HL-60 (cell line): Measurements from ENCODE around the gene COBLL1.

Experiments
- DNase-seq, 2 experiments: peaks; one replicate each; pipeline ENCODE4 v3.0.0-alpha.2; 2010 to 2020; ENCODE audit warnings: low read depth in 1 of 2, low spot score in 1 of 2
- H3K27ac ChIP-seq: fragments of 250-450 bp; sonication (Bioruptor Pico); replicated peaks from 2 replicates; pipeline ENCODE4 v1.5.1; 2020; ENCODE audit warnings: mild to moderate bottlenecking, moderate library complexity
- H3K27me3 ChIP-seq: fragments of 250-450 bp; sonication (Bioruptor Pico); 2 replicates; pipeline ENCODE4 v1.5.1; 2021; ENCODE audit warnings: mild to moderate bottlenecking, moderate library complexity; ENCODE audit not compliant: insufficient read depth, poor library complexity, severe bottlenecking
- H3K4me3 ChIP-seq: replicated peaks from 2 replicates; pipeline ENCODE4 v1.5.1; 2011; ENCODE audit warnings: mild to moderate bottlenecking, control low read depth, low read length; ENCODE audit not compliant: insufficient read depth
- CTCF ChIP-seq: IDR thresholded peaks from one replicate; pipeline ENCODE4 v1.5.1; 2011; ENCODE audit warnings: low read length, control low read depth, inconsistent platforms; ENCODE audit not compliant: insufficient read depth
- GABPA ChIP-seq: IDR thresholded peaks from 2 replicates; pipeline ENCODE4 v1.6.1; 2012; ENCODE audit warnings: low read depth
- POLR2AphosphoS5 ChIP-seq: IDR thresholded peaks from 2 replicates; pipeline ENCODE4 v1.6.1; 2012; ENCODE audit warnings: low read depth
- REST ChIP-seq: IDR thresholded peaks from 2 replicates; pipeline ENCODE4 v1.6.1; 2012; ENCODE audit warnings: low read depth; ENCODE audit not compliant: insufficient replicate concordance
- SPI1 ChIP-seq: IDR thresholded peaks from 2 replicates; pipeline ENCODE4 v1.6.1; 2012; ENCODE audit warnings: low read depth, mild to moderate bottlenecking, borderline replicate concordance

COBLL1 gene

GRCh38 chr2:164777847-164778461 lies 63.7 kb downstream of the COBLL1 start:
- no peak for DNase-seq
- TF ChIP-seq POLR2AphosphoS5 (no peak), REST (no peak), CTCF (no peak), GABPA (no peak), SPI1 (no peak)
- no peaks in the 10 kb centered on the region for H3K27me3 ChIP-seq
- H3K4me3 ChIP-seq, result no peak overlapping the region
- H3K27ac ChIP-seq, result no peak overlapping the region

GRCh38 chr2:164773635-164774034 lies 68.0 kb downstream of the COBLL1 start:
- no peak overlapping the region for H3K4me3 ChIP-seq
- no peak for DNase-seq
- H3K27me3 ChIP-seq, result no peaks in the 10 kb centered on the region
- H3K27ac ChIP-seq, result no peak overlapping the region
- TF ChIP-seq SPI1 (no peak), GABPA (no peak), REST (no peak), CTCF (no peak), POLR2AphosphoS5 (no peak)

- Histone ChIP-seq H3K27me3 (no peaks in the 10 kb centered on the region), H3K4me3 (no peak overlapping the region), H3K27ac (no peak overlapping the region)
- no peak for DNase-seq
- no peak for TF ChIP-seq SPI1
- TF ChIP-seq POLR2AphosphoS5, result no peak
- no peak for TF ChIP-seq REST
- no peak for TF ChIP-seq GABPA
- no peak for TF ChIP-seq CTCF
Measured at GRCh38 chr2:164773091-164773490, 68.5 kb downstream of the COBLL1 start.
